K562 (cell line): ENCODE data around the gene CDKN1C. TPM values are rescaled to one million over a fixed set of nuclear protein-coding genes. Genes with fewer than 3 reads are reported as not detected.

ENCODE experiments used
- EZH2 ChIP-seq: IDR thresholded peaks from 2 replicates; pipeline ENCODE4 v1.6.1; 2012; ENCODE audit warnings: low read depth, mild to moderate bottlenecking, inconsistent platforms, low read length, borderline replicate concordance
- FOXK2 ChIP-seq, 2 experiments: fragments of 450-650 bp; IDR thresholded peaks in 1 of 2; conservative IDR thresholded peaks in 1 of 2; 2 replicates each; pipeline ENCODE4 v1.6.1; 2016; ENCODE audit warnings: low read depth in 2 of 2, mild to moderate bottlenecking in 1 of 2
- HDAC1 ChIP-seq, 2 experiments: fragments of 450-650 bp; IDR thresholded peaks; 2 replicates each; pipeline ENCODE4 v1.6.1; 2016 to 2017; ENCODE audit warnings: inconsistent platforms in 1 of 2, mild to moderate bottlenecking in 1 of 2, moderate library complexity in 1 of 2
- HDGF ChIP-seq: fragments of 450-650 bp; IDR thresholded peaks from 2 replicates; pipeline ENCODE4 v1.6.1; 2016
- HES1 ChIP-seq: fragments of 450-650 bp; IDR thresholded peaks from 2 replicates; pipeline ENCODE4 v1.6.1; 2016; ENCODE audit warnings: low read depth, mild to moderate bottlenecking, moderate library complexity
- HEY1 ChIP-seq: fragments of 250-450 bp; sonication (Bioruptor Pico); IDR thresholded peaks from 2 replicates; pipeline ENCODE4 v1.5.0; 2020; ENCODE audit warnings: mild to moderate bottlenecking, moderate library complexity, borderline replicate concordance
- HNRNPLL ChIP-seq: fragments of 200-400 bp; formaldehyde crosslinking; IDR thresholded peaks from 2 replicates; pipeline ENCODE4 v1.6.1; 2017; ENCODE audit warnings: low read length, low read depth, mild to moderate bottlenecking; ENCODE audit not compliant: poor library complexity, severe bottlenecking
- MLX ChIP-seq, 2 experiments: fragments of 450-650 bp in 1 of 2; sonication (generic) in 1 of 2; formaldehyde crosslinking; conservative IDR thresholded peaks; 2 replicates each; pipeline versions ENCODE4 v1.4.0 to v1.8.1; 2020 to 2022; ENCODE audit warnings: mild to moderate bottlenecking in 1 of 2, missing genetic modification reagents in 1 of 2
- NELFE ChIP-seq: IDR thresholded peaks from 2 replicates; pipeline ENCODE4 v1.6.1; 2011; ENCODE audit warnings: mild to moderate bottlenecking; ENCODE audit not compliant: insufficient read depth, insufficient read length
- NFRKB ChIP-seq: fragments of 450-650 bp; IDR thresholded peaks from 2 replicates; pipeline ENCODE4 v1.6.1; 2016; ENCODE audit warnings: low read depth
- PHB2 ChIP-seq: fragments of 450-650 bp; IDR thresholded peaks from 2 replicates; pipeline ENCODE4 v1.6.1; 2017; ENCODE audit warnings: low read depth
- PTTG1 ChIP-seq: fragments of 450-650 bp; IDR thresholded peaks from 2 replicates; pipeline ENCODE4 v1.6.1; 2016; ENCODE audit warnings: low read depth, mild to moderate bottlenecking, missing genetic modification characterization, missing compliant biosample characterization
- RBFOX2 ChIP-seq: fragments of 200-400 bp; formaldehyde crosslinking; IDR thresholded peaks from 2 replicates; pipeline ENCODE4 v1.6.1; 2017; ENCODE audit warnings: low read depth, mild to moderate bottlenecking, low read length, moderate library complexity
- RBM14 ChIP-seq: fragments of 200-400 bp; formaldehyde crosslinking; IDR thresholded peaks from 2 replicates; pipeline ENCODE4 v1.6.1; 2018; ENCODE audit warnings: low read depth, mild to moderate bottlenecking, low read length, moderate library complexity, borderline replicate concordance; ENCODE audit not compliant: insufficient read depth
- RBM22 ChIP-seq: fragments of 200-400 bp; formaldehyde crosslinking; IDR thresholded peaks from 2 replicates; pipeline ENCODE4 v1.6.1; 2018; ENCODE audit warnings: low read length, low read depth; ENCODE audit not compliant: poor library complexity, severe bottlenecking
- RBM25 ChIP-seq: fragments of 200-400 bp; formaldehyde crosslinking; IDR thresholded peaks from 2 replicates; pipeline ENCODE4 v1.6.1; 2018; ENCODE audit warnings: low read length, low read depth, moderate library complexity; ENCODE audit not compliant: severe bottlenecking
- RFX1 ChIP-seq: fragments of 450-650 bp; IDR thresholded peaks from 2 replicates; pipeline ENCODE4 v1.6.1; 2016; ENCODE audit warnings: mild to moderate bottlenecking, moderate library complexity
- SIN3A ChIP-seq, 2 experiments: fragments of 150-350 bp in 1 of 2; IDR thresholded peaks; 2 replicates each; pipeline ENCODE4 v1.6.1; 2011 to 2016; ENCODE audit warnings: borderline replicate concordance in 2 of 2, low read depth in 2 of 2, low read length in 2 of 2, mild to moderate bottlenecking in 2 of 2, moderate library complexity in 2 of 2; ENCODE audit not compliant: control insufficient read depth in 1 of 2
- SRF ChIP-seq, 2 experiments: fragments of 250-450, 450-650 bp in 1 of 2; sonication (Bioruptor Pico) in 1 of 2; sonication (generic) in 1 of 2; formaldehyde crosslinking; IDR thresholded peaks; 2 replicates each; pipeline versions ENCODE4 v1.5.0 to v1.5.1; 2020 to 2022; ENCODE audit warnings: mild to moderate bottlenecking in 1 of 2, missing genetic modification reagents in 1 of 2
- TBP ChIP-seq: optimal IDR thresholded peaks from 2 replicates; pipeline ENCODE3; 2011; ENCODE audit warnings: low read depth, low read length, improper control_type of control experiment
- ZBTB2 ChIP-seq: fragments of 450-650 bp; IDR thresholded peaks from 2 replicates; pipeline ENCODE4 v1.6.1; 2016; ENCODE audit warnings: antibody characterized with exemption
- ZNF12 ChIP-seq: sonication (generic); formaldehyde crosslinking; IDR thresholded peaks from 2 replicates; pipeline ENCODE4 v1.4.0; 2020; ENCODE audit warnings: mild to moderate bottlenecking, missing genetic modification reagents
- ZNF507 ChIP-seq: conservative IDR thresholded peaks from 2 replicates; pipeline ENCODE4 v1.6.1; 2017; ENCODE audit warnings: missing genetic modification characterization, missing compliant biosample characterization
- ZNF561 ChIP-seq: fragments of 450-650 bp; formaldehyde crosslinking; conservative IDR thresholded peaks from 2 replicates; pipeline ENCODE4 v1.4.0; 2020; ENCODE audit warnings: mild to moderate bottlenecking, moderate library complexity
- ZSCAN29 ChIP-seq: fragments of 450-650 bp; IDR thresholded peaks from 2 replicates; pipeline ENCODE4 v1.6.1; 2017
- polyA plus RNA-seq, 8 experiments: library from polyadenylated mRNA; depleted of rRNA in 4 of 8; stranded (reverse) in 5 of 8; unstranded in 3 of 8; fragments of >200 nt; fragmentation: Nextera tagmentation in 2 of 8; fragmentation: Illumina TruSeq in 1 of 8; extraction: Ambion mirVana in 2 of 8; extraction: Trizol in 1 of 8; gene quantifications; 2 replicates each; pipeline versions ENCODE4 v1.2.1 to v1.2.3, GENCODE V29; 2011 to 2014; ENCODE audit warnings: inconsistent platforms in 1 of 8, missing spikeins in 1 of 8
- total RNA-seq, 7 experiments: library from RNA; depleted of rRNA in 6 of 7; stranded (reverse); fragments of >200 nt in 6 of 7; fragmentation: Illumina TruSeq in 2 of 7; extraction: Trizol in 2 of 7; gene quantifications; 2 replicates each; pipeline versions ENCODE4 v1.2.1 to v1.2.3, GENCODE V29; 2011 to 2021; ENCODE audit warnings: low replicate concordance in 1 of 7

The CDKN1C gene
- total and polyA plus RNA-seq, 9 of the 15 experiments (the other 6 are each of a cell fraction or from before 2014, with no cell fraction given): 2.8 to 21.1 (median 9.3) TPM

GRCh38 chr11:2898366-2899079 is 12.9 kb upstream of the CDKN1C start (continued):
- TF ChIP-seq ZSCAN29 (no peak), SIN3A (IDR thresholded peaks at IDR 0.05; ENCODE audit: borderline replicate concordance in 2 of 2, control insufficient read depth in 1 of 2, low read depth in 2 of 2, low read length in 2 of 2) (no peak), TBP (no peak), RFX1 (no peak), ZBTB2 (no peak), ZNF12 (CRISPR knock-in tag) (no peak), SRF (CRISPR knock-in tag; IDR thresholded peaks at IDR 0.05) (no peak), FOXK2 (conservative IDR thresholded peaks at IDR 0.05 in 1 of 2, IDR thresholded peaks at IDR 0.05 in 1 of 2; ENCODE audit: low read depth in 2 of 2) (no peak), RBM14 (no peak), EZH2 (no peak), HDAC1 (IDR thresholded peaks at IDR 0.05) (no peak), NFRKB (no peak), HEY1 (CRISPR knock-in tag) (no peak), RBFOX2 (no peak), NELFE (no peak), PHB2 (no peak), ZNF507 (tag) (no peak), RBM22 (no peak), ZNF561 (CRISPR knock-in tag) (no peak), MLX (CRISPR knock-in tag; conservative IDR thresholded peaks at IDR 0.05) (no peak), HNRNPLL (no peak), RBM25 (no peak), HDGF (no peak), HES1 (no peak), PTTG1 (tag) (no peak)
